ENCODE results near the gene PLAAT1. TPM values are rescaled to one million over a fixed set of nuclear protein-coding genes. Genes with fewer than 3 reads are reported as not detected.

PLAAT1 gene
- total and polyA plus RNA-seq, 10 donors = 0.38 to 1.5 (median 0.53) TPM; not detected in 6

DNA sequence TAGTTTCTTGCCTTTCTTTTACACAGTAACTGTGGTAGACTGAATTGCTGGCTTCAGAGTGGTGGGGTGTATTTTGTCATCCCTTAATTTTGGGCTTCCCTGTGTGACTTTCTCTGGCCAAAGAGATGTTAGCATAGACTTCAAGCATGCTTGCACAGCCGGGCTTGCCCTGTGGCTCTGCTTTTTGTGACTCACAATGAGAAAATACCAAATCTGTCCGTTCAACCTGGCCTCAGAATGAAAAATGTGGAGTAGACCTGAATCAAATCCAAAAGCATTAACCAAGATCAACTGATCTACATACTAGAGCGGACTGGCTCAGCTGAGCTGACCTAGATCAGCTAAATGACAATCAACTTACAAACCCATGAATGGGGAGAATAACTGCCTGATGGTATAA is 51.4 kb downstream of the PLAAT1 start:
- WGBS, 5 donors = 72 to 85% (median 79%) methylated on average over 3 of the region's 3 CpGs
- TF ChIP-seq, protein P1, sequence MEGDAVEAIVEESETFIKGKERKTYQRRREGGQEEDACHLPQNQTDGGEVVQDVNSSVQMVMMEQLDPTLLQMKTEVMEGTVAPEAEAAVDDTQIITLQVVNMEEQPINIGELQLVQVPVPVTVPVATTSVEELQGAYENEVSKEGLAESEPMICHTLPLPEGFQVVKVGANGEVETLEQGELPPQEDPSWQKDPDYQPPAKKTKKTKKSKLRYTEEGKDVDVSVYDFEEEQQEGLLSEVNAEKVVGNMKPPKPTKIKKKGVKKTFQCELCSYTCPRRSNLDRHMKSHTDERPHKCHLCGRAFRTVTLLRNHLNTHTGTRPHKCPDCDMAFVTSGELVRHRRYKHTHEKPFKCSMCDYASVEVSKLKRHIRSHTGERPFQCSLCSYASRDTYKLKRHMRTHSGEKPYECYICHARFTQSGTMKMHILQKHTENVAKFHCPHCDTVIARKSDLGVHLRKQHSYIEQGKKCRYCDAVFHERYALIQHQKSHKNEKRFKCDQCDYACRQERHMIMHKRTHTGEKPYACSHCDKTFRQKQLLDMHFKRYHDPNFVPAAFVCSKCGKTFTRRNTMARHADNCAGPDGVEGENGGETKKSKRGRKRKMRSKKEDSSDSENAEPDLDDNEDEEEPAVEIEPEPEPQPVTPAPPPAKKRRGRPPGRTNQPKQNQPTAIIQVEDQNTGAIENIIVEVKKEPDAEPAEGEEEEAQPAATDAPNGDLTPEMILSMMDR (IDR thresholded peaks at IDR 0.05 in 8 of 11, conservative IDR thresholded peaks at IDR 0.05 in 3 of 11) = no peak
- TF ChIP-seq POLR2A (IDR thresholded peaks at IDR 0.05) = no peak
- no peak for TF ChIP-seq POLR2AphosphoS5 (IDR thresholded peaks at IDR 0.05)
- no peak overlapping the region for H3K4me3 ChIP-seq

DNA sequence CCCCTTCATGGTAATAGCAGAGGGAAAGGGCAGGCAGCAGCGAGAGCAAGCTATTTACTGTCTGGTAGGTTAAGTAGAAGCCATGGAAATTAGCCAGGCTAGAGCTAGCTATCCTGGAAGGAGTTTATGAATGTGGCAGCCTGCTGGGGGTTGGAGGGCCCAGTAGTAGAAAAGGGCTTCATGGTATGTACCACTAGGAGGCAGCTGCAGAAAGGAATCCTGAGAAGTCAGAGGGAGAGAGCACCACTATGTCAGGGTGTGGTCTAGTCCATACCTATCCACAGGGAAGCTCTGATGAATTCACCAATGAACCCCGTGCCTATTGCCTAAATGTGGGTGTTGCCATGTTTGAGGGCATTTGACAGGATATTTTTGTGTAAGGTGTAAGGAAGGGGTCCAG is 55.0 kb downstream of the PLAAT1 start:
- intact Hi-C loops (cut with DNase I; ENCODE audit: low total_unique reads) = no loop called here
- Histone ChIP-seq H3K27me3 (replicated peaks in 1 of 7) (no peaks in the 10 kb centered on the region), H3K4me1 (no peaks in the 10 kb centered on the region), H3K27ac (no peak overlapping the region), H3K36me3 (no peaks in the 10 kb centered on the region), H3K9me3 (peaks cover 0 to 29% (median 21%) of the 10 kb centered on the region in 8 donors), H3K4me3 (no peak overlapping the region)
- DNase-seq = no peak
- 63 to 86% (median 68%) methylated on average over 2 of the region's 2 CpGs for WGBS, 5 donors
- TF ChIP-seq POLR2AphosphoS5 (IDR thresholded peaks at IDR 0.05) (no peak), POLR2A (IDR thresholded peaks at IDR 0.05) (no peak)
- TF ChIP-seq, protein P1 (IDR thresholded peaks at IDR 0.05 in 8 of 11, conservative IDR thresholded peaks at IDR 0.05 in 3 of 11) = no peak

More for the DNA sequence above, 51.4 kb downstream of the PLAAT1 start:
- no peaks in the 10 kb centered on the region for H3K4me1 ChIP-seq
- no peak overlapping the region for H3K27ac ChIP-seq
- H3K36me3 ChIP-seq = no peaks in the 10 kb centered on the region
- intact Hi-C loops (cut with DNase I; ENCODE audit: low total_unique reads) = no loop called here
- peaks cover 0 to 31% (median 24%) of the 10 kb centered on the region in 8 donors for H3K9me3 ChIP-seq
- H3K27me3 ChIP-seq (replicated peaks in 1 of 7) = no peaks in the 10 kb centered on the region
- DNase-seq = no peak

DNA sequence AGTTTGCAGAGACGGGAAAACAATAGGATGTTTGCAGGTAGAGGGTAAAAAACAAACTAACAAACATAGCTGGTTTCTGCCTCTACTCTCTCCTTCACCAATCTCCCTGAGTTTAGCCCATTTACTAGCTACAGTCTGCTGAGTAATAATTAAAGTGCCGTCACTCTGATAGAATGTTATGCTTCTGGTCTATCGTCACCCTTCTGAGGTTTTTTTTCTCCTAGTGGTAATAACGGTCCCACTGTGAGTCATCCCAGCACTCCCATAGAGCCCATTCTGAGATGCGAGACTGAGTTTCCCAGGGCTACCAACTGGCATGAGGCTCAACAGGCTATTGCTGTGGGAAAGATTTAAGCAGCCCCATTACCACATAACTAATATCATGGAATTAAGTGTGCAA is 56.4 kb downstream of the PLAAT1 start:
- TF ChIP-seq POLR2A (IDR thresholded peaks at IDR 0.05) = no peak
- TF ChIP-seq POLR2AphosphoS5 (IDR thresholded peaks at IDR 0.05) = no peak
- TF ChIP-seq, protein P1 (IDR thresholded peaks at IDR 0.05 in 8 of 11, conservative IDR thresholded peaks at IDR 0.05 in 3 of 11) = no peak
- no peak for DNase-seq
- WGBS, 5 donors = 75 to 92% (median 83%) methylated on average over 5 of the region's 5 CpGs

DNA sequence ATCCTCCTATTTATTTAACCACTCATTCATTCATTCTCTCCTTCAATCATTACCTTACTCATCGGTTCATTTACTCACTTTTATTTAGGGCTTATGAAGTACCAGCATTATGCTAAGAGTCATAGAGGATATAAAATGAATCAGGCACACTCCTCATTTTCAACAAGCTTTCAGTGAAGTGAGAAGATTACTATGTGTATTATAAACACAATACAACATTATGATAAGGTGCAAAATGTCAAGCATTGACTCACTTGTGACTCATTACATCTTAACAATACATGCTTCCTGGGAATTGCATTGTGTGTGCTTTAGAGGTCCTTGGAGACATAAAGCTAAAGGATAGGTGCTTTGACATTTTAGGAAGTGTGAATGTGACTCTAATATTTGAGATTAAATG is 60.4 kb downstream of the PLAAT1 start:
- Histone ChIP-seq H3K4me3 (no peak overlapping the region), H3K36me3 (no peaks in the 10 kb centered on the region), H3K27me3 (replicated peaks in 1 of 7) (peaks cover 0 to 6% (median 0%) of the 10 kb centered on the region in 7 donors), H3K27ac (no peak overlapping the region), H3K4me1 (no peaks in the 10 kb centered on the region), H3K9me3 (peaks cover 0 to 6% (median 2%) of the 10 kb centered on the region in 8 donors)
- DNase-seq = no peak
- TF ChIP-seq, protein P1 (IDR thresholded peaks at IDR 0.05 in 8 of 11, conservative IDR thresholded peaks at IDR 0.05 in 3 of 11) = no peak
- TF ChIP-seq POLR2AphosphoS5 (IDR thresholded peaks at IDR 0.05) (no peak), POLR2A (IDR thresholded peaks at IDR 0.05) (no peak)
- 88 to 98% (median 91%) methylated on average over 1 of the region's 1 CpG for WGBS, 5 donors
- intact Hi-C loops (cut with DNase I; ENCODE audit: low total_unique reads) = no loop called here

More for the DNA sequence above, 56.4 kb downstream of the PLAAT1 start:
- Histone ChIP-seq H3K4me1 (no peaks in the 10 kb centered on the region), H3K4me3 (no peak overlapping the region), H3K9me3 (peaks cover 0 to 15% (median 7%) of the 10 kb centered on the region in 8 donors), H3K27ac (no peak overlapping the region), H3K27me3 (replicated peaks in 1 of 7) (no peaks in the 10 kb centered on the region), H3K36me3 (no peaks in the 10 kb centered on the region)
- intact Hi-C loops (cut with DNase I; ENCODE audit: low total_unique reads) = no loop called here

All from spleen (tissue), 11 donors.